HepG2 (cell line): Measurements from ENCODE around the gene RNF113A. TPM values are rescaled to one million over a fixed set of nuclear protein-coding genes. Genes with fewer than 3 reads are reported as not detected.
A peak's percentile ranks its signal among the peaks of the same experiment; 100 is the strongest.
"Not testable (repeated sequence)": the region's sequence is repeated elsewhere in the genome, so short reads cannot be mapped to it uniquely, and the experiment has no call there.

Experiments used
- ATAC-seq: fragments of 200-7000 bp; cut with Tn5 transposase; 3 replicates; pipeline ENCODE4 v1.9.1; 2020; ENCODE audit warnings: mild to moderate bottlenecking, moderate library complexity
- BruUV-seq: library from RNA; stranded (reverse); fragments of 400-500 nt; replicated peaks from 2 replicates; lab custom pipeline; 2021; lab: Mats Ljungman, UMichigan
- CTCF ChIA-PET: fragments of 300-600 bp; formaldehyde crosslinking; extraction: SDS; loops from one replicate; lab custom pipeline; 2021; ENCODE audit warnings: low total read pairs, inconsistent platforms, low intra/inter-chr PET ratio; lab: Yijun Ruan, JAX
- POLR2A ChIA-PET: fragments of 350-600 bp; sonication (Branson Sonifier 250); formaldehyde crosslinking; loops from one replicate; lab custom pipeline; 2020; ENCODE audit warnings: antibody characterized with exemption, inconsistent platforms; lab: Yijun Ruan, JAX
- DNase-seq: peaks from one replicate; pipeline ENCODE4 v3.0.0-alpha.2; 2015; ENCODE audit warnings: low spot score
- FAIRE-seq: peaks from 3 replicates; lab custom pipeline; 2011; peaks lifted over from hg19 to GRCh38; lab: Jason Lieb, UNC
- H2AFZ ChIP-seq: one replicate; pipeline ENCODE4 v1.6.1; 2011; ENCODE audit warnings: low read length, inconsistent platforms
- H3K27ac ChIP-seq: fragments of 300-600 bp; 3 replicates; pipeline ENCODE4 v1.8.0; 2011; ENCODE audit warnings: mixed run types, mild to moderate bottlenecking, mixed read lengths, low read length, inconsistent platforms; ENCODE audit not compliant: insufficient read depth; ENCODE audit errors: extremely low read length
- H3K27me3 ChIP-seq, 2 experiments: fragments of 200-600 bp in 1 of 2; 2 replicates in 1 of 2; 3 replicates in 1 of 2; pipeline versions ENCODE4 v1.6.0 to v1.8.0; 2011; ENCODE audit warnings: low read length in 2 of 2, mild to moderate bottlenecking in 2 of 2, moderate library complexity in 2 of 2, inconsistent platforms in 1 of 2; ENCODE audit not compliant: insufficient read depth in 2 of 2, control insufficient read depth in 1 of 2
- H3K36me3 ChIP-seq, 2 experiments: fragments of 200-600 bp in 1 of 2; replicated peaks in 1 of 2; 2 replicates in 1 of 2; 3 replicates in 1 of 2; pipeline versions ENCODE4 v1.5.1 to v1.8.0; 2011; ENCODE audit warnings: low read length in 2 of 2, inconsistent platforms in 1 of 2; ENCODE audit not compliant: insufficient read depth in 2 of 2, control insufficient read depth in 1 of 2
- H3K4me1 ChIP-seq: 2 replicates; pipeline ENCODE4 v1.5.1; 2012; ENCODE audit warnings: low read length, inconsistent platforms; ENCODE audit not compliant: insufficient read depth
- H3K4me2 ChIP-seq: 2 replicates; pipeline ENCODE4 v1.6.0; 2011; ENCODE audit warnings: low read depth, low read length, inconsistent platforms
- H3K4me3 ChIP-seq, 3 experiments: fragments of 200-600 bp in 1 of 3; sonication (generic), shearing (Covaris generic) in 1 of 3; replicated peaks in 1 of 3; 2 replicates each; pipeline ENCODE4 v1.5.1; 2011 to 2016; ENCODE audit warnings: low read length in 3 of 3, inconsistent platforms in 2 of 3, low read depth in 2 of 3, mild to moderate bottlenecking in 2 of 3, control low read depth in 1 of 3, mixed read lengths in 1 of 3; ENCODE audit not compliant: insufficient read depth in 1 of 3
- H3K79me2 ChIP-seq: one replicate; pipeline ENCODE4 v1.6.1; 2011; ENCODE audit warnings: low read length, inconsistent platforms; ENCODE audit not compliant: insufficient read depth
- H3K9ac ChIP-seq: 2 replicates; pipeline ENCODE4 v1.6.0; 2011; ENCODE audit warnings: mild to moderate bottlenecking, low read depth, low read length, inconsistent platforms; ENCODE audit not compliant: insufficient read depth
- H3K9me3 ChIP-seq: 2 replicates; pipeline ENCODE4 v1.5.1; 2012; ENCODE audit warnings: mild to moderate bottlenecking, low read length
- H4K20me1 ChIP-seq: 2 replicates; pipeline ENCODE4 v1.6.0; 2011; ENCODE audit warnings: inconsistent platforms, mild to moderate bottlenecking, low read length, moderate library complexity; ENCODE audit not compliant: insufficient read depth
- CBFB ChIP-seq: sonication (generic); formaldehyde crosslinking; IDR thresholded peaks from 2 replicates; pipeline ENCODE4 v1.4.0; 2020; ENCODE audit warnings: missing genetic modification reagents
- CREB1 ChIP-seq, 2 experiments: fragments of 450-650 bp in 1 of 2; IDR thresholded peaks; 2 replicates each; pipeline ENCODE4 v1.6.1; 2016 to 2017; ENCODE audit warnings: control low read depth in 1 of 2, mild to moderate bottlenecking in 1 of 2, missing compliant biosample characterization in 1 of 2, missing genetic modification characterization in 1 of 2
- HIVEP1 ChIP-seq: sonication (generic); formaldehyde crosslinking; IDR thresholded peaks from 2 replicates; pipeline ENCODE4 v1.4.0; 2020; ENCODE audit warnings: mild to moderate bottlenecking, missing genetic modification reagents
- PPARG ChIP-seq: conservative IDR thresholded peaks from 2 replicates; pipeline ENCODE4 v1.6.1; 2016; ENCODE audit warnings: missing biosample characterization, missing genetic modification reagents
- ZNF709 ChIP-seq: sonication (generic); formaldehyde crosslinking; IDR thresholded peaks from 2 replicates; pipeline ENCODE4 v1.5.0; 2020; ENCODE audit warnings: mild to moderate bottlenecking, missing genetic modification reagents
- WGBS: methylation state at CpG from one replicate; pipeline ENCODE4 v1.1.6; 2017; ENCODE audit warnings: low lambda C conversion rate; 5-methylcytosine and 5-hydroxymethylcytosine counted together
- in situ Hi-C: cut with HindIII; loops from 2 replicates; pipeline ENCODE4 v1.10.0; 2017; ENCODE audit warnings: low pct_unique_long_range_greater_than_20kb; ENCODE audit not compliant: extremely low pct_ligation_motif_present
- intact Hi-C: fragments of 100-400 bp; cut with micrococcal nuclease; formaldehyde crosslinking; loops from one replicate; pipeline ENCODE4 v1.10.0; 2022; ENCODE audit not compliant: unreplicated experiment
- polyA plus RNA-seq, 8 experiments: library from polyadenylated mRNA; depleted of rRNA in 3 of 8; stranded (reverse) in 7 of 8; unstranded in 1 of 8; fragments of >200 nt; fragmentation: Illumina TruSeq in 4 of 8; extraction: Trizol in 4 of 8; gene quantifications; 2 replicates each; pipeline versions ENCODE4 v1.2.1 to v1.2.3, GENCODE V29; 2011 to 2016; ENCODE audit warnings: low read depth in 4 of 8, missing spikeins in 1 of 8, mixed read lengths in 1 of 8; ENCODE audit not compliant: insufficient read depth in 1 of 8
- total RNA-seq, 5 experiments: library from RNA; depleted of rRNA; stranded (reverse); fragments of >200 nt; fragmentation: Illumina TruSeq; extraction: Trizol; gene quantifications; 2 replicates each; pipeline ENCODE4 v1.2.3, GENCODE V29; 2016; ENCODE audit warnings: low read depth in 1 of 5

RNF113A gene
- total and polyA plus RNA-seq, 2 of the 13 experiments (the other 11 are each of a cell fraction or from before 2014, with no cell fraction given) = 14.0 to 15.4 TPM

DNA sequence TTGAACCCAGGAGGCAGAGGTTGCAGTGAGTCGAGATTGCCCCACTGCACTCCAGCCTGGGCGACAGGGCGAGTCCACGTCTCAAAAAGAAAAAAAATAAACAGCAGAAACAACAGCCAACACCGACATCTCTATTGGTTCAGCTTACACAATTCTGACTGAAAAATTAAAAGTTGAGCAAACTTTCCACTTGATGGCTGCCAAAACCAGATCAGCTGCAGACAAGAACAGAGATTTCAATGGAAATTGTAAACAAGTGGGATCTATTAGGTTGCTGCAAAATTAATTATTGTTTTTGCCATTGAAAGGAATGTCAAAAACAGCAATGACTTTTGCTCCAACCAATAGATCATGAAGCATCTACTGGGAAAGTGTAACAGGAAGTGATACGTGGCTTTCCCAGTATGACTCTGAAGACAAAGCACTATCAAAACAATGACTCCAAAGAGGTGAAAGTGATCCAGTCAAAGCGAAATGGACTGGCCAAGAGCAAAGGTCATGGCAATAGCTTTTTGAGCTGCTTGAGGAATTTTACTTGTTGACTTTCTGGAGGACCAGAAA is 45.1 kb downstream of the RNF113A start (continued):
- TF ChIP-seq CBFB (CRISPR knock-in tag) (no peak), ZNF709 (CRISPR knock-in tag) (no peak), CREB1 (IDR thresholded peaks at IDR 0.05) (peak; percentile 29; the same call in 1 of the 2 replicates), CREB1 (CRISPR knock-in tag; IDR thresholded peaks at IDR 0.05) (peak; percentile 45), PPARG (CRISPR knock-in tag) (peak; percentile 40; the same call in 1 of the 2 replicates), HIVEP1 (no peak)

- H3K79me2 ChIP-seq, H3K4me2 ChIP-seq, BruUV-seq, H3K36me3 ChIP-seq, H3K27me3 ChIP-seq, H3K9ac ChIP-seq, FAIRE-seq, H4K20me1 ChIP-seq, in situ Hi-C loops, DNase-seq, POLR2A ChIA-PET, CTCF ChIA-PET, H3K9me3 ChIP-seq, H2AFZ ChIP-seq, intact Hi-C loops, H3K27ac ChIP-seq, H3K4me3 ChIP-seq: not testable (repeated sequence)
- peaks cover 41% of the 10 kb centered on the region for H3K4me1 ChIP-seq
- ATAC-seq = peak; percentile 66
- WGBS = no CpG with 5 or more reads among the region's 5 CpGs
These were observed 47.3 kb downstream of the RNF113A start for GRCh38 chrX:119824221-119824620.

DNA sequence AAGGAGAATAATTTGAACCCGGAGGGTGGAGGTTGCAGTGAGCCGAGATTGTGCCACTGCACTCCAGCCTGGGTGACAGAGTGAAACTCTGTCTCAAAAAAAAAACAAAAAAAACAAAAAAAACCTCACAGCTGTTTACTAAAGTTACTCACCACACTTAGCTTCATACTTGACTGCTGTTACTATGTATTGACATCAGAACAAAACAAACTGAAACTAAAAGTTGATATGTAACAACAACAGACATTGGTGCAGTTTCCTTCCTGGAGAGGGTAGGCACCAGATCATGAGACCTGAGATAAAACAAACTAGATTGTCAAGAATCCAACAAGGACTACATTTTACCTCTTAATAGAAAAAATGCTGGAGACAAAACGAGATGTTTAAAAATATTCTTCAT is 49.8 kb downstream of the RNF113A start:
- H3K4me2 ChIP-seq, H3K9me3 ChIP-seq, FAIRE-seq, intact Hi-C loops, H3K9ac ChIP-seq, BruUV-seq, CTCF ChIA-PET, H3K36me3 ChIP-seq, H4K20me1 ChIP-seq, H3K4me3 ChIP-seq, H3K27ac ChIP-seq, H3K27me3 ChIP-seq, in situ Hi-C loops, H3K79me2 ChIP-seq, DNase-seq, ATAC-seq, H2AFZ ChIP-seq: not testable (repeated sequence)
- peaks cover 48% of the 10 kb centered on the region for H3K4me1 ChIP-seq
- POLR2A ChIA-PET = interaction anchor here (1.5 to 1.6 kb wide), 2 partner anchors 30 to 31 kb away, joined by 3 to 7 read pairs; partner anchors contain the start of genes RPL39 and UPF3B
- WGBS = 77% methylated on average over 3 of the region's 3 CpGs

Other genes starting within 250 kb of the RNF113A start
- 21.7 and 34.1 TPM in 2 replicates for gene SEPTIN6, start 178.6 kb downstream of the RNF113A start, total RNA-seq (2016; rRNA removed; fragmentation: Illumina TruSeq; extraction: Trizol)
- gene SEPTIN6, start 178.6 kb downstream of the RNF113A start, polyA plus RNA-seq (2011; rRNA removed) = 35.9 and 38.3 TPM in 2 replicates
- gene SOWAHD, start 113.1 kb downstream of the RNF113A start, total RNA-seq (2016; rRNA removed; fragmentation: Illumina TruSeq; extraction: Trizol) = 0.62 and 1.0 TPM in 2 replicates
- gene SOWAHD, start 113.1 kb downstream of the RNF113A start, polyA plus RNA-seq (2011; rRNA removed) = 1.3 and 2.1 TPM in 2 replicates
- gene RPL39, start 80.1 kb downstream of the RNF113A start, total RNA-seq (2016; rRNA removed; fragmentation: Illumina TruSeq; extraction: Trizol) = 3,547 and 3,928 TPM in 2 replicates
- gene RPL39, start 80.1 kb downstream of the RNF113A start, polyA plus RNA-seq (2011; rRNA removed) = 2,024 and 2,312 TPM in 2 replicates
- gene UPF3B, start 18.8 kb downstream of the RNF113A start, total RNA-seq (2016; rRNA removed; fragmentation: Illumina TruSeq; extraction: Trizol) = 7.2 and 8.2 TPM in 2 replicates
- 4.6 and 5.2 TPM in 2 replicates for gene UPF3B, start 18.8 kb downstream of the RNF113A start, polyA plus RNA-seq (2011; rRNA removed)
- gene NDUFA1, start 99 bp upstream of the RNF113A start, total RNA-seq (2016; rRNA removed; fragmentation: Illumina TruSeq; extraction: Trizol) = 167 and 181 TPM in 2 replicates
- 102 and 150 TPM in 2 replicates for gene NDUFA1, start 99 bp upstream of the RNF113A start, polyA plus RNA-seq (2011; rRNA removed)
- 1.7 and 1.9 TPM in 2 replicates for gene AKAP14, start 24.2 kb upstream of the RNF113A start, total RNA-seq (2016; rRNA removed; fragmentation: Illumina TruSeq; extraction: Trizol)
- 0.20 TPM in 1 of 2 replicates, not detected in the other for gene AKAP14, start 24.2 kb upstream of the RNF113A start, polyA plus RNA-seq (2011; rRNA removed)
- 6.1 and 9.0 TPM in 2 replicates for gene NKAP, start 72.0 kb upstream of the RNF113A start, total RNA-seq (2016; rRNA removed; fragmentation: Illumina TruSeq; extraction: Trizol)
- 3.3 and 3.6 TPM in 2 replicates for gene NKAP, start 72.0 kb upstream of the RNF113A start, polyA plus RNA-seq (2011; rRNA removed)
- gene RHOXF2B, start 206.0 kb upstream of the RNF113A start, total RNA-seq (2016; rRNA removed; fragmentation: Illumina TruSeq; extraction: Trizol) = not detected in 2 replicates
- not detected in 2 replicates for gene RHOXF2B, start 206.0 kb upstream of the RNF113A start, polyA plus RNA-seq (2011; rRNA removed)
- not detected in 2 replicates for gene RHOXF1, start 244.2 kb upstream of the RNF113A start, total RNA-seq (2016; rRNA removed; fragmentation: Illumina TruSeq; extraction: Trizol)
- gene RHOXF1, start 244.2 kb upstream of the RNF113A start, polyA plus RNA-seq (2011; rRNA removed) = not detected in 2 replicates